HG03469 (cell line): Measurements from ENCODE around the gene SLC25A6.
"Not testable (repeated sequence)": the region's sequence is repeated elsewhere in the genome, so short reads cannot be mapped to it uniquely, and the experiment has no call there.

Source experiments
- ATAC-seq: cut with Tn5 transposase; IDR thresholded peaks from one replicate; pipeline ENCODE4 v1.9.1; 2021; ENCODE audit warnings: mild to moderate bottlenecking, moderate library complexity, moderate number of reproducible peaks; ENCODE audit not compliant: unreplicated experiment

SLC25A6 gene

DNA sequence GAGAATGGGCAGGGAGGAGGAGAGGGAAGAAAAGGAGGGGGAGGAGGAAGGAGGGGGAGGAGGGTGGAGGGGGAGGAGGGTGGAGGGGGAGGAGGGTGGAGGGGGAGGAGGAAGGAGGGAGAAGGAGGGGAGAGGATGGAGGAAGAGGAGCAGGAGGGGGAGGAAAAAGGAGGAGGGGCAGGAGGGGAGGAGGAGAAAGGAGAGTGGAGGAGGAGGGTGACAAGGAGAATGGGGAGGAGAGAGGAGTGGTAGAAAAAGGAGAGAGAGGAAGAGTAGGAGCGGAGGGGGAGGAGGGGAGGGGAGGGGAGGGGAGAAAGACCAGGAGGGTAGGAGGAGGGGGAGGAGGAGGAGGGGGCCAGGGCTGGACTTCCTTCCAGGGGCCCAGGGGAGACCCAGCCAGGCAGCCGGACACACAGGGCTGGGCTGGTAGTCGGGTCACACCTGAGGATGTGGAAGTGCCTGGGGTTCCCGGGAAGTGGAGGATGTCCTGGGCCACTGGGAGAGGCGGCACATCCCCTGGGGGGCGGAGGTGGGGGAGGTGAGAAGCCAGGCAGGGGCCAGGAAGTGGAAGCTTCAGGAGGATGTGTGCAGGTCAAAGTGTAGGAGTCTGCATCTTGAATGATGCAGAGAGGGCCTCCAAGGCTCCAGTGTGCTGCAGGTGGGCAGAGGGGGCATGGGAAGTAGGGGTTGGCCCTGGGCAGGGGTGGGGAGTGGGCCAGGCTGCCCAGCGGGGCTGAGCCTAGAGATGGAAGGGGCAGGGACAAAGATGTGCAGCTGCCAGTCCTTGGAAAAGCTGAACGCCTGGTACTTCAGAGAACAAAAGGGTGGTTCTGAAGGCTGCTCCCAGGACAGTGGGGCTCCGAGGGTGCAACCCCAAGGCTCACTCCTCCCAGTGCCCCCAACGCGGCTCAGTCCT is 36.5 kb downstream of the SLC25A6 start:
- ATAC-seq, result no peak

DNA sequence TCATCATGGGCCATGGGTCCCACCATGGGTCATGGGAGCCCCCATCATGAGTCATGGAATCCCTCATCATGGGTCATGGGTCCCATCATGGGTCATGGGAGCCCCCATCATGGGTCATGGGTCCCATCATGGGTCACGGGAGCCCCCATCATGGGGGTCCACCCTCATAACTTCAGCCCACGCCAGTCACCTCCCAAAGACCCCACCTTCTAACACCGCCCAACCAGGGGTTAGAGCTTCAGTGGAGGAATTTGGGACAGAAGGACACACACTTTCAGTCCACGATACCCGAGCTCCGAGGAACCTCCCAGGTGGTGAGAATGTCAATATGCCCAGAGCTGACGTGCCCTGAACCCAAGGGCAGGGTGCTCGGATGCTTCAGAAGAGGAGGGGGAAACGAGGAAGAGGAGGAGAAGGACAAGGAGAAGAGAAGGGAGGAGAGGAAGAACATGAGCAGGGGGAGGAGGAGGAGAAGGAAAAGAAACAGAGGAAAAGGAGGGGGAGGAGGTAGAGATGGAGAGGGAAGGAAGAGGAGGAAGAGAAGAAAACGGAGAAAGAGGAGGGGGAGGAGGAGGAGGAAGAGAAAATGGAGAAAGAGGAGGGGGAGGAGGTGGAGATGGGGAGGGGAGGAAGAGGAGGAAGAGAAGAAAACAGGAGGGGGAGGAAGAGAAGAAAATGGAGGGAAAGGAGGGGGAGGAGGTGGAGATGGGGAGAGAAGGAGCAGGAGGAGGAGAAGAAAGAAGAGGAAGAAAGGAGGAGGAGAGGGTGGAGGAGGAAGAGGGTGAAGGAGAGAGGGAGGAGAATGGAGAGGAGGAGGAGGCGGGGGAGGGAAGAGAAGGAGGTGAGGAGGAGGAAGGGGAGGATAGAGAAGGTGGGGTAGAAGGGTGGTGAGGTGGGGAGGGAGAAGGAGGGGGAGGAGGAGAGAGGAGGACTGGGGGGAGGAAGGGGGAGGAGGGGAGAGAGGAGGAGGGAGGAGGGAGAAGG is 37.6 kb downstream of the SLC25A6 start:
- no peak for ATAC-seq

DNA sequence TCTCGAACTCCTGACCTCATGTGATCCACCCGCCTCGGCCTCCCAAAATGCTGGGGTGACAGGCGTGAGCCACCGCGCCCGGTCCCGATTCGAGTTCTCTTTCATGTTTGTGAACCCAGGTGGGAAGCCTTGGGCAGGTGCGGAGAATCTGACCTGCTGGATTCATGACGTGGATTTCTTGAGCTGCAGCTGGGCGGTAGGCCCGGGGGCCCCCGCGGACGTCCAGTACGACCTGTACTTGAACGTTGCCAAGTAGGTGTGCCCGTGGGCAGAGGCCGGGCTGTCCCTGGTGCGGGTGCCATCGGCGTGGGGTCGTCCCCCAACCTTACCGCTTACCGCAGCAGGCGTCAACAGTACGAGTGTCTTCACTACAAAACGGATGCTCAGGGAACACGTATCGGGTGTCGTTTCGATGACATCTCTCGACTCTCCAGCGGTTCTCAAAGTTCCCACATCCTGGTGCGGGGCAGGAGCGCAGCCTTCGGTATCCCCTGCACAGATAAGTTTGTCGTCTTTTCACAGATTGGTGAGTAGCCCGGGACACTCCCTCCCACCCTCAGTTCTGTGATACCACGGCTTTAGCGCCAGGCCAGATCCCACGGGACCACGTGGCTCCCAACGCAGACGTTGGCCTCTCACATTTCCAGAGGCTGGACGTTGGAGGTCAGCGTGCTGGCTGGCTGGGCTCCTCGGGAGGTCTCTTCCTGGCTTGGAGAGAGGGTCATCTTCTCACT is 39.8 kb downstream of the SLC25A6 start:
- no peak for ATAC-seq

DNA sequence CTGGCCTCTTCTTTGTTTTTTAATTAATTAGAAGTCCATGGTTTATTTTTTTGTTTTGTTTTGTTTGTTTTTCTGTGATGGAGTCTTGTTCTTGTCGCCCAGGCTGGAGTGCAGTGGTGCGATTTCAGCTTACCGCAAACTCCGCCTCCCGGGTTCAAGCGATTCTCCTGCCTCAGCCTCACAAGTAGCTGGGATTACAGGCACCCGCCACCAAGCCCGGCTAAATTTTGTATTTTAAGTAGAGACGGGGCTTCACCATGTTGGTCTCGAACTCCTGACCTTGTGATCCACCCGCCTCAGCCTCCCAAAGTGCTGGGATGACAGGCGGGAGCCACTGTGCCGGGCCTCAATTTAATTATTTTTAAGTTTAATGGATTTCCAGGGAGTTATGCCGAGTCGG is 42.3 kb downstream of the SLC25A6 start:
- not testable (repeated sequence) for ATAC-seq

- no peak for ATAC-seq
Measured at GRCh38 chrX:1341545-1342184, 50.2 kb downstream of the SLC25A6 start.

GRCh38 chrX:1336948-1337779 is 54.7 kb downstream of the SLC25A6 start:
- no peak for ATAC-seq

- no peak for ATAC-seq
Measured at GRCh38 chrX:1336331-1336943, 55.5 kb downstream of the SLC25A6 start, which contains the start of gene IL3RA. IL3RA (plus strand) TSS chrX:1336785; CDS start chrX:1341766, 4,981 bp downstream.
